IPS-20b (cell line): ENCODE data around the gene JAG1.
"Not testable (repeated sequence)": the region's sequence is repeated elsewhere in the genome, so short reads cannot be mapped to it uniquely, and the experiment has no call there.

Experiments used
- H3K27ac ChIP-seq: one replicate; pipeline ENCODE4 v1.5.1; 2013; ENCODE audit warnings: low read length
- H3K27me3 ChIP-seq: 2 replicates; pipeline ENCODE4 v1.6.1; 2013; ENCODE audit warnings: mild to moderate bottlenecking, low read length, inconsistent platforms; ENCODE audit not compliant: insufficient read depth
- H3K36me3 ChIP-seq: 2 replicates; pipeline ENCODE4 v1.6.1; 2013; ENCODE audit warnings: low read depth, mild to moderate bottlenecking, inconsistent platforms, low read length, moderate library complexity; ENCODE audit not compliant: insufficient read depth
- H3K4me1 ChIP-seq: 2 replicates; pipeline ENCODE4 v1.6.1; 2013; ENCODE audit warnings: mild to moderate bottlenecking, control low read depth, inconsistent platforms, low read length, moderate library complexity; ENCODE audit not compliant: insufficient read depth
- H3K4me3 ChIP-seq: 2 replicates; pipeline ENCODE4 v1.5.1; 2013; ENCODE audit warnings: mild to moderate bottlenecking, low read length, inconsistent platforms
- H3K9ac ChIP-seq: 2 replicates; pipeline ENCODE4 v1.6.1; 2013; ENCODE audit warnings: low read depth, mild to moderate bottlenecking, inconsistent platforms, low read length, moderate library complexity
- H3K9me3 ChIP-seq: 2 replicates; pipeline ENCODE4 v1.6.1; 2013; ENCODE audit warnings: mild to moderate bottlenecking, low read depth, low read length, inconsistent platforms; ENCODE audit not compliant: insufficient read depth

The JAG1 gene

GRCh38 chr20:10632721-10633509, 40.9 kb downstream of the JAG1 start:
- Histone ChIP-seq H3K9me3 (no peaks in the 10 kb centered on the region), H3K27me3 (no peaks in the 10 kb centered on the region), H3K4me1 (peaks cover 58% of the 10 kb centered on the region), H3K9ac (no peak overlapping the region), H3K4me3 (no peak overlapping the region), H3K36me3 (peaks cover 3% of the 10 kb centered on the region; the same call in 1 of the 2 replicates), H3K27ac (no peak overlapping the region)

- Histone ChIP-seq H3K9me3 (no peaks in the 10 kb centered on the region), H3K4me1 (peaks cover 55% of the 10 kb centered on the region), H3K27me3 (no peaks in the 10 kb centered on the region), H3K36me3 (no peaks in the 10 kb centered on the region), H3K27ac (no peak overlapping the region), H3K9ac (no peak overlapping the region), H3K4me3 (no peak overlapping the region)
Measured at GRCh38 chr20:10631126-10631525, 42.7 kb downstream of the JAG1 start.

GRCh38 chr20:10629946-10630650, 43.7 kb downstream of the JAG1 start:
- H3K4me1 ChIP-seq = peaks cover 55% of the 10 kb centered on the region
- no peaks in the 10 kb centered on the region for H3K36me3 ChIP-seq
- H3K27me3 ChIP-seq = no peaks in the 10 kb centered on the region
- H3K27ac ChIP-seq = no peak overlapping the region
- H3K9me3 ChIP-seq = no peaks in the 10 kb centered on the region
- H3K4me3 ChIP-seq = no peak overlapping the region
- no peak overlapping the region for H3K9ac ChIP-seq

- H3K9me3 ChIP-seq = no peaks in the 10 kb centered on the region
- no peak overlapping the region for H3K9ac ChIP-seq
- H3K4me1 ChIP-seq = peaks cover 27% of the 10 kb centered on the region
- no peak overlapping the region for H3K4me3 ChIP-seq
- H3K27ac ChIP-seq = no peak overlapping the region
- no peaks in the 10 kb centered on the region for H3K27me3 ChIP-seq
- no peaks in the 10 kb centered on the region for H3K36me3 ChIP-seq
Measured at GRCh38 chr20:10626896-10627295, 46.9 kb downstream of the JAG1 start.

- no peak overlapping the region for H3K27ac ChIP-seq
- H3K4me3 ChIP-seq = no peak overlapping the region
- H3K27me3 ChIP-seq = no peaks in the 10 kb centered on the region
- H3K36me3 ChIP-seq = no peaks in the 10 kb centered on the region
- peaks cover 24% of the 10 kb centered on the region for H3K4me1 ChIP-seq
- H3K9ac ChIP-seq = no peak overlapping the region
- no peaks in the 10 kb centered on the region for H3K9me3 ChIP-seq
Measured at GRCh38 chr20:10625641-10626040, 48.2 kb downstream of the JAG1 start.

GRCh38 chr20:10622657-10623418, 51.0 kb downstream of the JAG1 start:
- Histone ChIP-seq H3K4me3 (no peak overlapping the region), H3K36me3 (no peaks in the 10 kb centered on the region), H3K27me3 (no peaks in the 10 kb centered on the region)

GRCh38 chr20:10621149-10621548, 52.6 kb downstream of the JAG1 start:
- Histone ChIP-seq H3K36me3 (no peaks in the 10 kb centered on the region), H3K27ac (no peak overlapping the region), H3K9ac (no peak overlapping the region), H3K4me3 (no peak overlapping the region), H3K4me1 (peaks cover 24% of the 10 kb centered on the region), H3K27me3 (no peaks in the 10 kb centered on the region), H3K9me3 (no peaks in the 10 kb centered on the region)

More at GRCh38 chr20:10622657-10623418, 51.0 kb downstream of the JAG1 start:
- Histone ChIP-seq H3K9ac (no peak overlapping the region), H3K4me1 (peaks cover 34% of the 10 kb centered on the region), H3K9me3 (no peaks in the 10 kb centered on the region), H3K27ac (no peak overlapping the region)

- no peaks in the 10 kb centered on the region for H3K36me3 ChIP-seq
- no peak overlapping the region for H3K9ac ChIP-seq
- H3K27me3 ChIP-seq = no peaks in the 10 kb centered on the region
- no peak overlapping the region for H3K27ac ChIP-seq
- no peaks in the 10 kb centered on the region; the same call in 1 of the 2 replicates for H3K9me3 ChIP-seq
- peaks cover 24% of the 10 kb centered on the region for H3K4me1 ChIP-seq
- peak overlapping the region; percentile 41; the same call in 1 of the 2 replicates for H3K4me3 ChIP-seq
Measured at GRCh38 chr20:10619427-10619826, 54.4 kb downstream of the JAG1 start.

- H3K36me3 ChIP-seq = no peaks in the 10 kb centered on the region
- H3K4me1 ChIP-seq = peaks cover 24% of the 10 kb centered on the region
- H3K27me3 ChIP-seq = no peaks in the 10 kb centered on the region
- no peak overlapping the region for H3K27ac ChIP-seq
- H3K9ac ChIP-seq = no peak overlapping the region
- H3K4me3 ChIP-seq = peak overlapping the region; percentile 49
- no peaks in the 10 kb centered on the region; the same call in 1 of the 2 replicates for H3K9me3 ChIP-seq
Measured at GRCh38 chr20:10618611-10619245, 55.1 kb downstream of the JAG1 start.

- H3K9ac ChIP-seq, H3K36me3 ChIP-seq, H3K27ac ChIP-seq, H3K27me3 ChIP-seq, H3K9me3 ChIP-seq, H3K4me3 ChIP-seq: not testable (repeated sequence)
- H3K4me1 ChIP-seq = peaks cover 24% of the 10 kb centered on the region
Measured at GRCh38 chr20:10617549-10618133, 56.2 kb downstream of the JAG1 start.

- Histone ChIP-seq H3K4me1 (peaks cover 24% of the 10 kb centered on the region), H3K9me3 (no peaks in the 10 kb centered on the region; the same call in 1 of the 2 replicates), H3K9ac (no peak overlapping the region), H3K27ac (no peak overlapping the region), H3K36me3 (no peaks in the 10 kb centered on the region), H3K4me3 (no peak overlapping the region), H3K27me3 (no peaks in the 10 kb centered on the region)
Measured at GRCh38 chr20:10616212-10616611, 57.6 kb downstream of the JAG1 start.
